Liver (tissue), 3 donors: Measurements from ENCODE around the gene OPN1SW.
A peak's percentile ranks its signal among the peaks of the same experiment; 100 is the strongest.

ENCODE experiments used
- CTCF ChIP-seq: fragments of 150-350 bp; IDR thresholded peaks from 2 replicates; pipeline ENCODE4 v1.5.1; 2017; ENCODE audit warnings: improper control_type of control experiment, low read depth, low read length; ENCODE audit not compliant: missing input control
- EGR1 ChIP-seq, 2 donors: IDR thresholded peaks; 2 replicates each; pipeline ENCODE4 v1.6.1; 2016 to 2018; ENCODE audit warnings: antibody characterized with exemption in 2 of 2, low read depth in 2 of 2
- FOXA1 ChIP-seq: IDR thresholded peaks from 2 replicates; pipeline ENCODE4 v1.6.1; 2016; ENCODE audit warnings: antibody characterized with exemption
- HNF4A ChIP-seq, 2 donors: conservative IDR thresholded peaks; 2 replicates each; pipeline ENCODE4 v1.6.1; 2016; ENCODE audit warnings: antibody characterized with exemption in 2 of 2, mild to moderate bottlenecking in 2 of 2
- HNF4G ChIP-seq: IDR thresholded peaks from 2 replicates; pipeline ENCODE4 v1.6.1; 2016; ENCODE audit warnings: antibody characterized with exemption
- JUND ChIP-seq, 2 donors: IDR thresholded peaks; 2 replicates each; pipeline ENCODE4 v1.6.1; 2016; ENCODE audit warnings: antibody characterized with exemption in 2 of 2
- RAD21 ChIP-seq, 2 donors: IDR thresholded peaks; 2 replicates each; pipeline ENCODE4 v1.6.1; 2016; ENCODE audit warnings: antibody characterized with exemption in 2 of 2, mild to moderate bottlenecking in 2 of 2
- REST ChIP-seq: IDR thresholded peaks from 2 replicates; pipeline ENCODE4 v1.6.1; 2016; ENCODE audit warnings: antibody characterized with exemption, mild to moderate bottlenecking
- SP1 ChIP-seq: IDR thresholded peaks from 2 replicates; pipeline ENCODE4 v1.6.1; 2018; ENCODE audit warnings: antibody characterized with exemption, mild to moderate bottlenecking
- TAF1 ChIP-seq: conservative IDR thresholded peaks from 2 replicates; pipeline ENCODE4 v1.6.1; 2016; ENCODE audit warnings: antibody characterized with exemption, mild to moderate bottlenecking
- YY1 ChIP-seq: IDR thresholded peaks from 2 replicates; pipeline ENCODE4 v1.6.1; 2016; ENCODE audit warnings: antibody characterized with exemption, mild to moderate bottlenecking
- TF ChIP-seq, protein P1 (sequence below): IDR thresholded peaks from 2 replicates; pipeline ENCODE4 v1.6.1; 2016; ENCODE audit warnings: antibody characterized with exemption
- TF ChIP-seq, protein P2 (sequence below): IDR thresholded peaks from 2 replicates; pipeline ENCODE4 v1.6.1; 2016; ENCODE audit warnings: antibody characterized with exemption
- donor health status: healthy.
- donor health status: healthy.

DNA sequence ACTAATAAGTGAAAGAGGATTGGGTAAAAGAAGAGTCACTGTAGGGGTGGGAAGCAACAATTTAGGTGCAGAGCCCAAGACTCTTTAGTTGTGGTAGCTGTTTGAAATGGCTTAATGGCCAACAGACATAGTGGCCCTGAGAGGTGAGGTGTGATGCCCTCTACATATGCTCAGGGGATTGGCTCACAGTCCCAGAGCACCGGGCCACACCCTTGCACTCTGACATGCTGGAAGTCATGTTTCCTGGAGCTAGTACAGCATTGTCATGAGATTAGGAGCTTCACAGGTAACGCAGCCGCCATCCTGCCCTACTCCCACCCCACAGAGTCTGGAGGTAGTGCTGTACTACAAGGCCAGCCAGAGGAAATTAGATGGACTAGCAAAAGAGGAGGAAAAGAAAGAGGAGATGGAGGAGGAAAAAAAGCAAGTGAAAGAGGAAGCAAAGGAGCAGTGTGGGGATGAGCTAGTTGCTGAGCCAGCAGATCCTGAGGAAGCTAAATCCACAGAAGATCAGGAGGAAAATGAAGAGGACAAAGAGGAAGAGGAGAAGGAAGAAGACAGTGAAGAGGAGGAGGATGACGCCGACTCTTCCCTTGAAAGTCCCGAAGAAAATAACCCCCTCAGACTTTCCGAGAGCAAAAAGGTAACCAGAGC lies 39.8 kb upstream of the OPN1SW start:
- TF ChIP-seq, protein P1, sequence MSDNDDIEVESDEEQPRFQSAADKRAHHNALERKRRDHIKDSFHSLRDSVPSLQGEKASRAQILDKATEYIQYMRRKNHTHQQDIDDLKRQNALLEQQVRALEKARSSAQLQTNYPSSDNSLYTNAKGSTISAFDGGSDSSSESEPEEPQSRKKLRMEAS = peak; percentile 21
- TF ChIP-seq CTCF = no peak
- TF ChIP-seq, protein P2, sequence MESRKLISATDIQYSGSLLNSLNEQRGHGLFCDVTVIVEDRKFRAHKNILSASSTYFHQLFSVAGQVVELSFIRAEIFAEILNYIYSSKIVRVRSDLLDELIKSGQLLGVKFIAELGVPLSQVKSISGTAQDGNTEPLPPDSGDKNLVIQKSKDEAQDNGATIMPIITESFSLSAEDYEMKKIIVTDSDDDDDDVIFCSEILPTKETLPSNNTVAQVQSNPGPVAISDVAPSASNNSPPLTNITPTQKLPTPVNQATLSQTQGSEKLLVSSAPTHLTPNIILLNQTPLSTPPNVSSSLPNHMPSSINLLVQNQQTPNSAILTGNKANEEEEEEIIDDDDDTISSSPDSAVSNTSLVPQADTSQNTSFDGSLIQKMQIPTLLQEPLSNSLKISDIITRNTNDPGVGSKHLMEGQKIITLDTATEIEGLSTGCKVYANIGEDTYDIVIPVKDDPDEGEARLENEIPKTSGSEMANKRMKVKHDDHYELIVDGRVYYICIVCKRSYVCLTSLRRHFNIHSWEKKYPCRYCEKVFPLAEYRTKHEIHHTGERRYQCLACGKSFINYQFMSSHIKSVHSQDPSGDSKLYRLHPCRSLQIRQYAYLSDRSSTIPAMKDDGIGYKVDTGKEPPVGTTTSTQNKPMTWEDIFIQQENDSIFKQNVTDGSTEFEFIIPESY = no peak
- no peak for TF ChIP-seq HNF4G
- no peak for TF ChIP-seq EGR1 (IDR thresholded peaks at IDR 0.05; ENCODE audit: low read depth in 2 of 2)
- TF ChIP-seq YY1 = no peak
- no peak for TF ChIP-seq FOXA1
- TF ChIP-seq TAF1 = no peak
- no peak for TF ChIP-seq RAD21 (IDR thresholded peaks at IDR 0.05)
- no peak for TF ChIP-seq REST
- no peak for TF ChIP-seq SP1
- TF ChIP-seq HNF4A (conservative IDR thresholded peaks at IDR 0.05) = no peak
- TF ChIP-seq JUND (IDR thresholded peaks at IDR 0.05) = no peak
